ENCODE measurements around the gene ADGRV1.

Gene ADGRV1

GRCh38 chr5:90558344-90559192 is at the start of gene ADGRV1:
TSS of gene ADGRV1 (plus strand) at chr5:90558797. CDS start at chr5:90558896, 99 bp downstream.
- DNase-seq = peak; percentile 55

GRCh38 chr5:90510438-90510837 is 48.2 kb upstream of the ADGRV1 start:
- DNase-seq = no peak

GRCh38 chr5:90514520-90514919 is 44.1 kb upstream of the ADGRV1 start:
- DNase-seq = no peak

- no peak for DNase-seq
These were observed 39.9 kb upstream of the ADGRV1 start for GRCh38 chr5:90518661-90519060.

GRCh38 chr5:90519081-90519480 is 39.5 kb upstream of the ADGRV1 start:
- no peak for DNase-seq

- DNase-seq = peak; percentile 45
These were observed 29.9 kb upstream of the ADGRV1 start for GRCh38 chr5:90528601-90529193.

GRCh38 chr5:90529194-90529938 is 29.2 kb upstream of the ADGRV1 start, which contains the start of gene LYSMD3:
TSS of gene LYSMD3 (minus strand) at chr5:90529584. CDS start at chr5:90525289, 4,295 bp downstream.
- DNase-seq = peak; percentile 98

- no peak for DNase-seq
These were observed 28.5 kb upstream of the ADGRV1 start for GRCh38 chr5:90529939-90530677.

- DNase-seq = no peak
These were observed 27.7 kb upstream of the ADGRV1 start for GRCh38 chr5:90530736-90531487.

GRCh38 chr5:90533794-90534193 is 24.8 kb upstream of the ADGRV1 start:
- no peak for DNase-seq

- no peak for DNase-seq
These were observed 23.7 kb upstream of the ADGRV1 start for GRCh38 chr5:90534922-90535321.

GRCh38 chr5:90542827-90543519 is 15.6 kb upstream of the ADGRV1 start:
- no peak for DNase-seq

- DNase-seq = no peak
These were observed 13.1 kb upstream of the ADGRV1 start for GRCh38 chr5:90545511-90545910.

GRCh38 chr5:90546216-90546837 is 12.3 kb upstream of the ADGRV1 start:
- DNase-seq = no peak

GRCh38 chr5:90547072-90547536 is 11.5 kb upstream of the ADGRV1 start:
- DNase-seq = no peak

GRCh38 chr5:90548069-90548593 is 10.5 kb upstream of the ADGRV1 start:
- no peak for DNase-seq

GRCh38 chr5:90549223-90549622 is 9.4 kb upstream of the ADGRV1 start:
- DNase-seq = no peak

- DNase-seq = no peak
These were observed 8.8 kb upstream of the ADGRV1 start for GRCh38 chr5:90549729-90550275.

GRCh38 chr5:90550963-90551362 is 7.6 kb upstream of the ADGRV1 start:
- DNase-seq = no peak

- DNase-seq = no peak
These were observed 7.2 kb upstream of the ADGRV1 start for GRCh38 chr5:90551376-90551775.

Data from right forelimb (tissue), 1 donor.